Epithelial cell of proximal tubule (primary cell): ENCODE results near the gene C3orf70. TPM values are rescaled to one million over a fixed set of nuclear protein-coding genes. Genes with fewer than 3 reads are reported as not detected.
"Not testable (repeated sequence)": the region's sequence is repeated elsewhere in the genome, so short reads cannot be mapped to it uniquely, and the experiment has no call there.

Source experiments
- DNase-seq: peaks from one replicate; pipeline ENCODE4 v3.0.0-alpha.2; 2011; ENCODE audit warnings: low read depth
- H3K4me3 ChIP-seq: 2 replicates; pipeline ENCODE4 v1.5.1; 2011; ENCODE audit warnings: low read depth, mild to moderate bottlenecking, low read length
- CTCF ChIP-seq: conservative IDR thresholded peaks from 2 replicates; pipeline ENCODE4 v1.5.1; 2012; ENCODE audit warnings: low read depth, mild to moderate bottlenecking, low read length
- total RNA-seq: library from RNA; depleted of rRNA; stranded (reverse); fragments of >200 nt; gene quantifications from 2 replicates; pipeline ENCODE4 v1.2.3, GENCODE V29; 2015

Gene C3orf70
- total RNA-seq, 1 donor from 2014 or later: 0.63 TPM

- TF ChIP-seq CTCF: no peak
- no peak overlapping the region for H3K4me3 ChIP-seq
- no peak for DNase-seq
Observed at GRCh38 chr3:185131602-185132256, 21.1 kb downstream of the C3orf70 start.

GRCh38 chr3:185129083-185129482, 23.8 kb downstream of the C3orf70 start:
- no peak overlapping the region for H3K4me3 ChIP-seq
- no peak for DNase-seq
- no peak for TF ChIP-seq CTCF

- no peak for TF ChIP-seq CTCF
- no peak overlapping the region for H3K4me3 ChIP-seq
- DNase-seq: no peak
Observed at GRCh38 chr3:185126201-185126600, 26.7 kb downstream of the C3orf70 start.

GRCh38 chr3:185120126-185120525, 32.7 kb downstream of the C3orf70 start:
- no peak for TF ChIP-seq CTCF
- no peak for DNase-seq
- no peak overlapping the region for H3K4me3 ChIP-seq

- TF ChIP-seq CTCF: no peak
- no peak for DNase-seq
- H3K4me3 ChIP-seq: no peak overlapping the region
Observed at GRCh38 chr3:185115371-185115770, 37.5 kb downstream of the C3orf70 start.

- no peak overlapping the region for H3K4me3 ChIP-seq
- DNase-seq: no peak
- TF ChIP-seq CTCF: no peak
Observed at GRCh38 chr3:185114756-185115155, 38.1 kb downstream of the C3orf70 start.

GRCh38 chr3:185112186-185112585, 40.7 kb downstream of the C3orf70 start:
- DNase-seq: no peak
- no peak for TF ChIP-seq CTCF
- H3K4me3 ChIP-seq: no peak overlapping the region

GRCh38 chr3:185109012-185109411, 43.8 kb downstream of the C3orf70 start:
- not testable (repeated sequence) for DNase-seq, H3K4me3 ChIP-seq

GRCh38 chr3:185106256-185106890, 46.5 kb downstream of the C3orf70 start:
- not testable (repeated sequence) for H3K4me3 ChIP-seq, DNase-seq
